HEK293 (cell line): ENCODE measurements around the gene THY1.

Experiments
- CTCF ChIA-PET: fragments of 350-600 bp; formaldehyde crosslinking; extraction: SDS; loops from one replicate; lab custom pipeline; 2021; ENCODE audit warnings: antibody characterized with exemption; lab: Yijun Ruan, JAX
- POLR2A ChIA-PET: fragments of 300-600 bp; formaldehyde crosslinking; extraction: SDS; loops from one replicate; lab custom pipeline; 2020; ENCODE audit warnings: antibody characterized with exemption, inconsistent platforms; lab: Yijun Ruan, JAX
- H3K27ac ChIP-seq: fragments of 200-500 bp; sonication (Bioruptor generic); 2 replicates; pipeline ENCODE4 v1.5.1; 2014; ENCODE audit warnings: low read depth, low read length, control low read depth, inconsistent platforms; ENCODE audit errors: extremely low read depth
- H3K36me3 ChIP-seq, 2 experiments: fragments of 200-500 bp in 1 of 2; sonication (Bioruptor generic) in 1 of 2; 1 replicate in 1 of 2; 2 replicates in 1 of 2; pipeline ENCODE4 v1.5.1; 2014 to 2017; ENCODE audit warnings: inconsistent platforms in 2 of 2, low read length in 2 of 2; ENCODE audit not compliant: control insufficient read depth in 2 of 2, insufficient read depth in 1 of 2
- H3K4me1 ChIP-seq: fragments of 200-500 bp; sonication (Bioruptor generic); 2 replicates; pipeline ENCODE4 v1.5.1; 2014; ENCODE audit warnings: mild to moderate bottlenecking, low read length, inconsistent platforms; ENCODE audit not compliant: control insufficient read depth, insufficient read depth
- H3K4me3 ChIP-seq: 2 replicates; pipeline ENCODE4 v1.5.1; 2011; ENCODE audit warnings: low read depth, mild to moderate bottlenecking, control low read depth, low read length, moderate library complexity
- H3K9me3 ChIP-seq: fragments of 200-500 bp; sonication (Bioruptor generic); 2 replicates; pipeline ENCODE4 v1.5.1; 2014; ENCODE audit warnings: low read depth, low read length, inconsistent platforms; ENCODE audit not compliant: control insufficient read depth, insufficient read depth
- GLI2 ChIP-seq: fragments of 450-650 bp; formaldehyde crosslinking; IDR thresholded peaks from 2 replicates; pipeline ENCODE4; 2017; ENCODE audit warnings: missing biosample characterization, missing genetic modification characterization, low read depth, borderline replicate concordance
- KLF1 ChIP-seq: fragments of 450-650 bp; formaldehyde crosslinking; IDR thresholded peaks from 2 replicates; pipeline ENCODE4 v1.5.1; 2016; ENCODE audit warnings: missing biosample characterization, missing genetic modification characterization
- SALL2 ChIP-seq: fragments of 450-650 bp; formaldehyde crosslinking; IDR thresholded peaks from 2 replicates; pipeline ENCODE4 v1.5.0; 2017; ENCODE audit warnings: missing biosample characterization, mild to moderate bottlenecking, missing genetic modification characterization, borderline replicate concordance
- TRIM28 ChIP-seq: IDR thresholded peaks from 2 replicates; pipeline ENCODE4 v1.6.1; 2011; ENCODE audit warnings: low read length, control low read depth, borderline replicate concordance
- WT1 ChIP-seq: fragments of 450-650 bp; formaldehyde crosslinking; IDR thresholded peaks from 2 replicates; pipeline ENCODE4 v1.5.1; 2016; ENCODE audit warnings: missing biosample characterization, missing genetic modification characterization
- ZNF157 ChIP-seq: fragments of 450-650 bp; formaldehyde crosslinking; IDR thresholded peaks from 2 replicates; pipeline ENCODE4 v1.5.1; 2016; ENCODE audit warnings: missing biosample characterization, missing genetic modification characterization
- ZNF19 ChIP-seq: fragments of 450-650 bp; formaldehyde crosslinking; IDR thresholded peaks from 2 replicates; pipeline ENCODE4; 2016; ENCODE audit warnings: missing biosample characterization, missing genetic modification characterization, low read depth
- ZNF211 ChIP-seq: fragments of 450-650 bp; formaldehyde crosslinking; IDR thresholded peaks from 2 replicates; pipeline ENCODE4 v1.5.1; 2016; ENCODE audit warnings: low read depth, missing biosample characterization, missing genetic modification characterization
- ZNF24 ChIP-seq: fragments of 450-650 bp; formaldehyde crosslinking; IDR thresholded peaks from 2 replicates; pipeline ENCODE4 v1.5.1; 2016; ENCODE audit warnings: missing biosample characterization, missing genetic modification characterization
- ZNF37A ChIP-seq: fragments of 450-650 bp; IDR thresholded peaks from 2 replicates; pipeline ENCODE4 v1.5.1; 2018; ENCODE audit warnings: missing biosample characterization, missing genetic modification characterization
- ZNF521 ChIP-seq: fragments of 450-650 bp; formaldehyde crosslinking; IDR thresholded peaks from 2 replicates; pipeline ENCODE4 v1.5.1; 2017; ENCODE audit warnings: missing biosample characterization, mild to moderate bottlenecking, missing genetic modification characterization
- ZNF596 ChIP-seq: fragments of 450-650 bp; IDR thresholded peaks from 2 replicates; pipeline ENCODE4 v1.5.0; 2018; ENCODE audit warnings: missing biosample characterization, mild to moderate bottlenecking, missing genetic modification characterization, moderate library complexity
- ZNF626 ChIP-seq: fragments of 450-650 bp; sonication (Bioruptor Pico); formaldehyde crosslinking; IDR thresholded peaks from 2 replicates; pipeline ENCODE4 v1.5.1; 2018; ENCODE audit warnings: missing biosample characterization, missing genetic modification characterization, inconsistent platforms
- ZNF629 ChIP-seq: fragments of 450-650 bp; formaldehyde crosslinking; IDR thresholded peaks from 2 replicates; pipeline ENCODE4 v1.5.1; 2017; ENCODE audit warnings: missing biosample characterization, missing genetic modification characterization
- ZNF707 ChIP-seq: fragments of 450-650 bp; formaldehyde crosslinking; IDR thresholded peaks from 2 replicates; pipeline ENCODE4 v1.5.1; 2016; ENCODE audit warnings: missing biosample characterization, missing genetic modification characterization
- TF ChIP-seq, protein P1 (sequence below): fragments of 450-650 bp; formaldehyde crosslinking; IDR thresholded peaks from 2 replicates; pipeline ENCODE4; 2016; ENCODE audit warnings: missing biosample characterization, missing genetic modification characterization
- TF ChIP-seq, protein P2 (sequence below): fragments of 450-650 bp; formaldehyde crosslinking; IDR thresholded peaks from 2 replicates; pipeline ENCODE4 v1.5.1; 2016; ENCODE audit warnings: missing biosample characterization, missing genetic modification characterization
- TF ChIP-seq, protein P3 (sequence below): fragments of 450-650 bp; formaldehyde crosslinking; IDR thresholded peaks from 2 replicates; pipeline ENCODE4 v1.5.1; 2016; ENCODE audit warnings: missing biosample characterization, missing genetic modification characterization, borderline replicate concordance
- TF ChIP-seq, protein P4 (sequence below): fragments of 450-650 bp; formaldehyde crosslinking; IDR thresholded peaks from 2 replicates; pipeline ENCODE4 v1.5.1; 2016; ENCODE audit warnings: missing biosample characterization, missing genetic modification characterization

The THY1 gene

DNA sequence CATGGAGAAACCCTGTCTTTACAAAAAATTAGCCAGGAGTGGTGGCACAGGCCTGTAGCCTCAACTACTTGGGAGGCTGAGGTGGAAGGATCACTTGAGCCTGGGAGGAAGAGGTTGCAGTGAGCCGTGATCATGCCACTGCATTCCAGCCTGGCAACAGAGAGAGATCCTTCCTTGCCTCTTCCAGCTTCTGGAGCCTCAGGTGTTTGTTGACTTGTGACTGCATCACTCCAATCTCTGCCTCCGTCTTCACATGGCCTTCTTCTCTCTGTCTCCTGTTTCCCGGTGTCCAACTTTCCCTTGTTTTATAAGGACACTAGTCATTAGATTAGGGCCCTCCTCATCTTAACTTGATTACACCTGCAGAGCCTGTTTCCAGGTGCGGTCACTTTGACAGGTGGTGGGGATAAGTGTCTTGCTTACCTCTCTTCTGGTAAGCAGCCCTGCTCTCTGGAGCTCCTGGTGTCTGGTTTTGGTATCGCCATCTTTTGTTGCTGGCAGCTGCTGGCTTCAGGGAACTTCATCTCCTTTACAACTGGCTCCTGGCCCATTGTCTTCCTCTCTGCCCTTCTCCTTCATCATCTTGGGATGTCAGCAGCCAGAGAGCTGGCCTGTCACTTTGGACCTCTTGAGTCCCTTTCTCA is 33.2 kb downstream of the THY1 start (continued):
- TF ChIP-seq ZNF19 (no peak), SALL2 (tag by site-specific recombination) (no peak), WT1 (tag by site-specific recombination) (no peak), TRIM28 (no peak), ZNF521 (no peak), ZNF24 (tag by site-specific recombination) (no peak)
- TF ChIP-seq, protein P1, sequence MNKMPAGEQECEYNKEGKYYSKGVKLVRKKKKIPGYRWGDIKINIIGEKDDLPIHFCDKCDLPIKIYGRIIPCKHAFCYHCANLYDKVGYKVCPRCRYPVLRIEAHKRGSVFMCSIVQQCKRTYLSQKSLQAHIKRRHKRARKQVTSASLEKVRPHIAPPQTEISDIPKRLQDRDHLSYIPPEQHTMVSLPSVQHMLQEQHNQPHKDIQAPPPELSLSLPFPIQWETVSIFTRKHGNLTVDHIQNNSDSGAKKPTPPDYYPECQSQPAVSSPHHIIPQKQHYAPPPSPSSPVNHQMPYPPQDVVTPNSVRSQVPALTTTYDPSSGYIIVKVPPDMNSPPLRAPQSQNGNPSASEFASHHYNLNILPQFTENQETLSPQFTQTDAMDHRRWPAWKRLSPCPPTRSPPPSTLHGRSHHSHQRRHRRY (tag by site-specific recombination) = no peak

DNA sequence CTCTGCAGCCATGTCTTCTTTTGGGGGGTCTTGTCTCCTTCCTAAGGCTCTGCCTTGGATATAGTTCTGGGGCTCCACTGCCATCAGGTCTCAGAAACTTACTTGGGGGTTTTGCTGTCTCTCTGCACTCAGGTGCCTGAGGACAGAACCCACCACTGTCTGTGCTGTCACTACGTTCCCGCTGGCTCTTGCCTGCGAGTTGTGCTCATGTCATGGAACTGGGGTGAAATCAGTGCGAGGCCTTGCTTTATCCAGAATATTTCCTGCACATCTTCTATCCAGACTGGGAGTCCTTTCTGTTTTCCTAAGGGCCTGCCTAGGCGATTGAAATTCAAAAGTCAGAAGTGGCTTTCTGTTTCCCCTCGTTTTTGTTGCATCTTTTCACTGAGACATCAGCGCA is 34.9 kb downstream of the THY1 start:
- Histone ChIP-seq H3K27ac (no peak overlapping the region), H3K9me3 (no peaks in the 10 kb centered on the region), H3K4me1 (no peaks in the 10 kb centered on the region), H3K36me3 (no peaks in the 10 kb centered on the region), H3K4me3 (no peak overlapping the region)
- TF ChIP-seq ZNF157 (tag by site-specific recombination) (no peak), KLF1 (tag by site-specific recombination) (no peak), ZNF37A (no peak), ZNF19 (no peak), ZNF211 (tag by site-specific recombination) (no peak), ZNF707 (tag by site-specific recombination) (no peak), ZNF521 (no peak), GLI2 (tag by site-specific recombination) (no peak), ZNF629 (no peak), ZNF596 (tag by site-specific recombination) (no peak), ZNF626 (tag by site-specific recombination) (no peak)
- TF ChIP-seq, protein P2, sequence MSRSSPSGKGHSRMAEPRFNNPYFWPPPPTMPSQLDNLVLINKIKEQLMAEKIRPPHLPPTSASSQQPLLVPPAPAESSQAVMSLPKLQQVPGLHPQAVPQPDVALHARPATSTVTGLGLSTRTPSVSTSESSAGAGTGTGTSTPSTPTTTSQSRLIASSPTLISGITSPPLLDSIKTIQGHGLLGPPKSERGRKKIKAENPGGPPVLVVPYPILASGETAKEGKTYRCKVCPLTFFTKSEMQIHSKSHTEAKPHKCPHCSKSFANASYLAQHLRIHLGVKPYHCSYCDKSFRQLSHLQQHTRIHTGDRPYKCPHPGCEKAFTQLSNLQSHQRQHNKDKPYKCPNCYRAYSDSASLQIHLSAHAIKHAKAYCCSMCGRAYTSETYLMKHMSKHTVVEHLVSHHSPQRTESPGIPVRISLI = no peak
- TF ChIP-seq, protein P3, sequence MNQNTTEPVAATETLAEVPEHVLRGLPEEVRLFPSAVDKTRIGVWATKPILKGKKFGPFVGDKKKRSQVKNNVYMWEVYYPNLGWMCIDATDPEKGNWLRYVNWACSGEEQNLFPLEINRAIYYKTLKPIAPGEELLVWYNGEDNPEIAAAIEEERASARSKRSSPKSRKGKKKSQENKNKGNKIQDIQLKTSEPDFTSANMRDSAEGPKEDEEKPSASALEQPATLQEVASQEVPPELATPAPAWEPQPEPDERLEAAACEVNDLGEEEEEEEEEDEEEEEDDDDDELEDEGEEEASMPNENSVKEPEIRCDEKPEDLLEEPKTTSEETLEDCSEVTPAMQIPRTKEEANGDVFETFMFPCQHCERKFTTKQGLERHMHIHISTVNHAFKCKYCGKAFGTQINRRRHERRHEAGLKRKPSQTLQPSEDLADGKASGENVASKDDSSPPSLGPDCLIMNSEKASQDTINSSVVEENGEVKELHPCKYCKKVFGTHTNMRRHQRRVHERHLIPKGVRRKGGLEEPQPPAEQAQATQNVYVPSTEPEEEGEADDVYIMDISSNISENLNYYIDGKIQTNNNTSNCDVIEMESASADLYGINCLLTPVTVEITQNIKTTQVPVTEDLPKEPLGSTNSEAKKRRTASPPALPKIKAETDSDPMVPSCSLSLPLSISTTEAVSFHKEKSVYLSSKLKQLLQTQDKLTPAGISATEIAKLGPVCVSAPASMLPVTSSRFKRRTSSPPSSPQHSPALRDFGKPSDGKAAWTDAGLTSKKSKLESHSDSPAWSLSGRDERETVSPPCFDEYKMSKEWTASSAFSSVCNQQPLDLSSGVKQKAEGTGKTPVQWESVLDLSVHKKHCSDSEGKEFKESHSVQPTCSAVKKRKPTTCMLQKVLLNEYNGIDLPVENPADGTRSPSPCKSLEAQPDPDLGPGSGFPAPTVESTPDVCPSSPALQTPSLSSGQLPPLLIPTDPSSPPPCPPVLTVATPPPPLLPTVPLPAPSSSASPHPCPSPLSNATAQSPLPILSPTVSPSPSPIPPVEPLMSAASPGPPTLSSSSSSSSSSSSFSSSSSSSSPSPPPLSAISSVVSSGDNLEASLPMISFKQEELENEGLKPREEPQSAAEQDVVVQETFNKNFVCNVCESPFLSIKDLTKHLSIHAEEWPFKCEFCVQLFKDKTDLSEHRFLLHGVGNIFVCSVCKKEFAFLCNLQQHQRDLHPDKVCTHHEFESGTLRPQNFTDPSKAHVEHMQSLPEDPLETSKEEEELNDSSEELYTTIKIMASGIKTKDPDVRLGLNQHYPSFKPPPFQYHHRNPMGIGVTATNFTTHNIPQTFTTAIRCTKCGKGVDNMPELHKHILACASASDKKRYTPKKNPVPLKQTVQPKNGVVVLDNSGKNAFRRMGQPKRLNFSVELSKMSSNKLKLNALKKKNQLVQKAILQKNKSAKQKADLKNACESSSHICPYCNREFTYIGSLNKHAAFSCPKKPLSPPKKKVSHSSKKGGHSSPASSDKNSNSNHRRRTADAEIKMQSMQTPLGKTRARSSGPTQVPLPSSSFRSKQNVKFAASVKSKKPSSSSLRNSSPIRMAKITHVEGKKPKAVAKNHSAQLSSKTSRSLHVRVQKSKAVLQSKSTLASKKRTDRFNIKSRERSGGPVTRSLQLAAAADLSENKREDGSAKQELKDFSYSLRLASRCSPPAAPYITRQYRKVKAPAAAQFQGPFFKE (tag by site-specific recombination) = no peak
- TF ChIP-seq, protein P4, sequence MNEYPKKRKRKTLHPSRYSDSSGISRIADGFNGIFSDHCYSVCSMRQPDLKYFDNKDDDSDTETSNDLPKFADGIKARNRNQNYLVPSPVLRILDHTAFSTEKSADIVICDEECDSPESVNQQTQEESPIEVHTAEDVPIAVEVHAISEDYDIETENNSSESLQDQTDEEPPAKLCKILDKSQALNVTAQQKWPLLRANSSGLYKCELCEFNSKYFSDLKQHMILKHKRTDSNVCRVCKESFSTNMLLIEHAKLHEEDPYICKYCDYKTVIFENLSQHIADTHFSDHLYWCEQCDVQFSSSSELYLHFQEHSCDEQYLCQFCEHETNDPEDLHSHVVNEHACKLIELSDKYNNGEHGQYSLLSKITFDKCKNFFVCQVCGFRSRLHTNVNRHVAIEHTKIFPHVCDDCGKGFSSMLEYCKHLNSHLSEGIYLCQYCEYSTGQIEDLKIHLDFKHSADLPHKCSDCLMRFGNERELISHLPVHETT = no peak
- ChIA-PET CTCF (no interaction called here), POLR2A (no interaction called here)
